Right cardiac atrium (tissue), 5 donors: ENCODE results near the gene ATXN1. TPM values are rescaled to one million over a fixed set of nuclear protein-coding genes. Genes with fewer than 3 reads are reported as not detected.

ENCODE experiments used
- ATAC-seq, 2 donors: fragments of 200-7000 bp; cut with Tn5 transposase; one replicate each; pipeline versions ENCODE4 v1.8.0 to v1.9.1; 2020; ENCODE audit warnings: moderate library complexity in 2 of 2, mild to moderate bottlenecking in 1 of 2
- DNase-seq, 3 donors: peaks; one replicate each; pipeline ENCODE4 v3.0.0-alpha.2; 2020
- H3K27ac ChIP-seq: one replicate; pipeline ENCODE4 v1.5.1; 2013; ENCODE audit warnings: mild to moderate bottlenecking, low read length, control low read depth, moderate library complexity
- H3K27me3 ChIP-seq: one replicate; pipeline ENCODE4 v1.6.1; 2013; ENCODE audit not compliant: control insufficient read depth, insufficient read depth
- H3K4me1 ChIP-seq: one replicate; pipeline ENCODE4 v1.6.1; 2013; ENCODE audit warnings: low read length; ENCODE audit not compliant: control insufficient read depth, insufficient read depth
- H3K4me3 ChIP-seq: one replicate; pipeline ENCODE4 v1.5.1; 2013; ENCODE audit warnings: low read length, control low read depth
- H3K9me3 ChIP-seq: one replicate; pipeline ENCODE4 v1.6.1; 2013; ENCODE audit warnings: low read length; ENCODE audit not compliant: control insufficient read depth
- WGBS: extraction: QIAGEN DNeasy Blood & Tissue Kit; methylation state at CpG from one replicate; pipeline ENCODE4 v1.1.7; 2013; 5-methylcytosine and 5-hydroxymethylcytosine counted together
- intact Hi-C, 4 donors: fragments of 100-400 bp; cut with DNase I; formaldehyde crosslinking; loops; one replicate each; pipeline versions ENCODE4 v1.11.0 to v1.14.0; 2022 to 2023
- polyA plus RNA-seq: library from polyadenylated mRNA; stranded (reverse); fragments of 200-250 nt; gene quantifications from one replicate; pipeline ENCODE4 v1.2.3, GENCODE V29; 2013
- total RNA-seq, 4 donors: library from RNA; stranded (reverse); fragmentation: NEBNext Ultra II Directional; extraction: Animal tissue kit (Norgen Biotek cat#: 25700); gene quantifications; one replicate each; pipeline ENCODE4 v1.2.1, GENCODE V29; 2021
- donor health status: healthy with polysubstance abuse.
- donor health status: DM: no; HTN: yes; CAD: no.
- donor health status: DM: no; HTN: no; CAD: no.
- donor health status: DM: no; HTN: yes; CAD: no; lungs with severe emphysema.
- donor health status: DM: yes; HTN: yes; CAD: no.

Gene ATXN1
- total and polyA plus RNA-seq, 5 donors = 11.8 to 50.7 (median 47.6) TPM

DNA sequence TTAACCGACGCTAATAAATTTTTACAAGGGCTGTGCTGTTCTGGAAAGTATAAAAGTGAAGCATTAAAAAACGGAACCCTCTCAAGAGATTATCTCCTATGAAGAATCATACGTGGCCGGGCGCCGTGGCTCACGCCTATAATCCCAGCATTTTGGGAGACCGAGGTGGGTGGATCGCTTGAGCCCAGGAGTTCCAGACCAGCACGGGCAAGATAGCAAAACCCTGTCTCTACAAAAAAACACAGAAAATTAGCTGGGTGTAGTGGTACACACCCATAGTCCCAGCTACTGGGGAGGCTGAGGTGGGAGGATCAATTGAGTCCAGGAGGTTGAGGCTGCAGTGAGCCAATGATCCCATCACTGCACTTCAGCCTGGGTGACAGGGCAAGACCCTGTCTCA, 439.4 kb downstream of the ATXN1 start:
- no peak for DNase-seq
- H3K9me3 ChIP-seq = no peaks in the 10 kb centered on the region
- H3K27ac ChIP-seq = peak overlapping the region; percentile 95
- intact Hi-C loops = no loop called here
- WGBS = 94% methylated on average over 11 of the region's 11 CpGs
- H3K27me3 ChIP-seq = no peaks in the 10 kb centered on the region
- H3K4me1 ChIP-seq = peaks cover 10% of the 10 kb centered on the region
- no peak for ATAC-seq
- no peak overlapping the region for H3K4me3 ChIP-seq

DNA sequence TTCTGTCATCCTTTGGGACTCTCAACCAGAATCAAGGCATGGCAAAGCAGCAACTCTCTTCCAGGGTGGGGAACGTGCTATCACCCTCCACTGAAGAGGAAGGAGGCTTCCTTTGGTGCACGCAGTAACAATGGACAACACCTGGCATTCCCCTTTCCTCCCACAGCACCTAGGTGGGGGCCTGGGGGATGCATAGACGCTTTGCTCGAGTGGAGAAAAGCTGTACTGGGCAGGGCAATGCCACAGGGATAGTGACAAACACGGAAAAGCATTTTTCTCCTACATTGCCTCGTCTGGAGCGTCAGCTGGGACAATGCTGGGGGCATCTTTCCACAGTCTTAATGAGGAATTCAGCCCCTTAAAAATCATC, 439.9 kb downstream of the ATXN1 start:
- no peaks in the 10 kb centered on the region for H3K27me3 ChIP-seq
- no peak for DNase-seq
- peak overlapping the region; percentile 79 for H3K27ac ChIP-seq
- H3K4me1 ChIP-seq = peaks cover 10% of the 10 kb centered on the region
- no peaks in the 10 kb centered on the region for H3K9me3 ChIP-seq
- intact Hi-C loops = no loop called here
- no peak overlapping the region for H3K4me3 ChIP-seq
- WGBS = 78% methylated on average over 7 of the region's 7 CpGs
- ATAC-seq = no peak

DNA sequence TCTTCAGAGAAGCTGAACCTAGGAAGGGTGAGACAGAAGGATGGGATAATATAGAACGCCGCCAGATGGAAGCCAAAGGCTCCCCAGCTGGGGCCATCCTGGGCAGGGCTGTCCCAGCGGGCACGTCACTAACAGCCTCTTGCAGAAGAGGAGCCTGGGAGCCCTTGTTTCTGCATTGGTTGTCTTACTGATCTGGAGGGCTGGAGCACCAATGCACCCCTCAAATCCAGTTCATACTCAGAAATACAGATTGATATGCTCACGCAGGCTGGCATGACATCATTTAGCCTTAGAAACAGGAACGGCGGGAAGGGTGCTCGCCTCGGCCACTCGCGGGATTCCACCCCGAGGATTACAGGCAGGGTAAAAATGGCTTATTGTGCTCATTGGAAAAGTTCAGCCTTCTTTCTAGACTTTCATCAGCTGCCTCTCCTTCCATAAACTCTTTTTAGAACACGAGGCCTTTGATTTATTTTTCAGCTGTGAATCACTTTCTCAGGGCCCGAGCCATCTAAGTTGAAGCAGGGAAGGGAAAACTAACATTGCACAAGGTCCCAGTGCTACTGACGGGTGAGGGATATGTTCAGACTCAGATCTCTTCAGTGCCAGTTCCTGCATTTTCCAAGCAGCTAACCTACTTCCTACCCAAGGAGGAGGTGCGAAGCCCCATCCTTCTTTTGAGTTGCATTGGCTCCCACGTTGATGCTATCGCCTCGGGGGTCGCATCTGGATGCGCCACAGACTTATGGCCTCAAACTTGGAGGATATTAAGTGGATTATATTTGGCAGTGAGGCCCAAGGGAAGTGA, 440.5 kb downstream of the ATXN1 start:
- Histone ChIP-seq H3K27me3 (no peaks in the 10 kb centered on the region), H3K27ac (peak overlapping the region; percentile 79), H3K4me3 (peak overlapping the region; percentile 14), H3K4me1 (peaks cover 10% of the 10 kb centered on the region), H3K9me3 (no peaks in the 10 kb centered on the region)
- DNase-seq = no peak
- intact Hi-C loops = no loop called here
- ATAC-seq = peak; percentile 47 to 60
- 66% methylated on average over 21 of the region's 21 CpGs for WGBS

DNA sequence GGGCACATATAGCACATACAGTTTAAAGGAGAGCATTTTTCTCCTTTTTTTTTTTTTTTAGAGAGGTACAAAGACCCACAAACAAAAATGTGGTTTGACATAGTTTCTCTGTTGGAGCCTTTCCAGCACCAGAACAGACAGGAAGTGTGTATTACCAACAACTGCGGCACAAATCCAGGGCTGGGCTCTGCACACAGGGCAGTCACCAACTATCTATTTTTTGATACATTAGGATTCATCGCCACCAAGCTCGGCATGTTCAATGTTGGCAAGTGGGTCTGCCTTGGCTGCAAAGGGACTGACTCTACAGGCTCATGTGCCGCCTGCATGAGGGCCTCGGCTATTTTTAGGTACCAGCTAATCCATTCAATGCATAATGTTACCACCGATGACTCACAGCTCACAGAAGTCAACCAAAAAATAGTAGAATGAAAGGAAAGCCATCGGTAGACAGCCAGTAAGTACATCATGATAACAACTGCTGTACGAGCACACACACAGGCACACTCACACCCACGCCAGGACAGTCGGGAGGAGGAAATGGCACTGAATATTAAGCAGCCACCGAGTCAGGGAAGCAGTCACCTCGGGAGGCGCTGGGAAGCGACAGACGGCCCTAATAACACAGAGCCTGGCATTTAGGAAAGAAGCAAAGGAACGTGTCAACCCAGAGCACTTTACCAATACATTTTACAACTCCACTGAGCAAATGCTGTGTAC, 441.3 kb downstream of the ATXN1 start:
- peaks cover 10% of the 10 kb centered on the region for H3K4me1 ChIP-seq
- no peaks in the 10 kb centered on the region for H3K9me3 ChIP-seq
- WGBS = 11% methylated on average over 16 of the region's 16 CpGs
- DNase-seq = peak; percentile 59 to 81 (median 78)
- H3K27me3 ChIP-seq = no peaks in the 10 kb centered on the region
- intact Hi-C loops = no loop called here
- peak overlapping the region; percentile 79 for H3K27ac ChIP-seq
- ATAC-seq = peak; percentile 80 to 88
- peak overlapping the region; percentile 14 for H3K4me3 ChIP-seq

DNA sequence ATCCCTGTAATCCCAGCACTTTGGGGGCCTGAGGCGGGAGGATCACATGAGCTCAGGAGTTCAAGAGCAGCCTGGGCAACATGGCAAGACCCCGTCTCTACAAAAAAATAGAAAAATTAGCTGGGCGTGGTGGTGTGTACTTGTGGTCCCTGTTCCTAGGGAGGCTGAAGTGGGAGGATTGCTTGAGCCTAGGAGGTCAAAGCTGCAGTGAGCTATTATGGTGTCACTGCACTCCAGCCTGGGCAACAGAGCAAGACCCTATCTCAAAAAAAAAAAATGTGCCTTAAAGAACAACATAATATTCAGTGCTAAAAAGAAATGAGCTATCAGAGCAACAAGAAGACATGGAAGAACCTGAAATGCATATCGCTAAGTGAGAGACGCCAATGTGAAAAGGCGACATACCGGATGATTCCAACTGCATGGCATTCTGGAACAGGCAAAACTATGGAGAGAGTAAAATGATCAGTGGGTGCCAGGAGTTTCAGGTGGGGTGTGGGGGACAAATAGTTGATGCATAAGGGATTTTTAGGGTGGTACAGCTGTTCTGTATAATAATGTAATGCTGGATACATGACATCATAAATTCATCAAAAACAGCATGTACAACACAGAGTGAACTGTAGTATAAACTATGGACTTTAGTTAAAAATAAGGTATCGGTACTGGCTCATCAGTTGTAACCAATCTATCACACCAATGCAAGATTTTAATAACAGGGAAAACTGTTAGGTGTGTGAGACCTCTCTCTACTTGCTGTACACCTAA, 442.1 kb downstream of the ATXN1 start:
- ATAC-seq (no peak), DNase-seq (no peak)
- Histone ChIP-seq H3K27ac (peak overlapping the region; percentile 61), H3K9me3 (no peaks in the 10 kb centered on the region), H3K4me3 (no peak overlapping the region), H3K4me1 (peaks cover 10% of the 10 kb centered on the region), H3K27me3 (no peaks in the 10 kb centered on the region)
- intact Hi-C loops = no loop called here
- 95% methylated on average over 8 of the region's 8 CpGs for WGBS

DNA sequence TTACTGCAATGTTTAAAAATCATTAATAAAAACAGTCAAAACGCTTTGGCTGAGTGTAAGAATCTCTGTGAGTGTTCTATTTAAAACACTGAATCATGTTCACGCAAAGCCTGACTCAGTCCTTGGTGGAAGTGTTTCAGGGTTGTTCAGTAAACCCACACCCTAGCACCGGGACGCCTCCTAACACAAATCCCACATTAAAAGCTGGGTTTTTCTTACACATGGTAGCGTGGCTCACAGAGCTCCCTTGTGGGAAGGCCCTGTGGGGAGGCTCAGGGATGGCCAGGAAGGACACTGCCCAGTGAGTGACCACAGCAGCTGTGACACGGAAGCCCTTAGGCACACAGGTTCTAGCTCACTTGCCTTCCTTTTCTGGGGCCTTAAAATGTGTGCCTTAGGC, 442.7 kb downstream of the ATXN1 start:
- intact Hi-C loops = no loop called here
- ATAC-seq = no peak
- 73% methylated on average over 6 of the region's 6 CpGs for WGBS
- peak overlapping the region; percentile 61 for H3K27ac ChIP-seq
- no peaks in the 10 kb centered on the region for H3K27me3 ChIP-seq
- no peak overlapping the region for H3K4me3 ChIP-seq
- peaks cover 10% of the 10 kb centered on the region for H3K4me1 ChIP-seq
- no peaks in the 10 kb centered on the region for H3K9me3 ChIP-seq
- no peak for DNase-seq

- intact Hi-C loops = no loop called here
- no peaks in the 10 kb centered on the region for H3K9me3 ChIP-seq
- 36% methylated on average over 7 of the region's 7 CpGs for WGBS
- H3K27me3 ChIP-seq = no peaks in the 10 kb centered on the region
- no peak overlapping the region for H3K4me3 ChIP-seq
- no peak for ATAC-seq
- no peak for DNase-seq
- no peak overlapping the region for H3K27ac ChIP-seq
- H3K4me1 ChIP-seq = peaks cover 10% of the 10 kb centered on the region
These were observed 444.5 kb downstream of the ATXN1 start for GRCh38 chr6:16316741-16317251.

DNA sequence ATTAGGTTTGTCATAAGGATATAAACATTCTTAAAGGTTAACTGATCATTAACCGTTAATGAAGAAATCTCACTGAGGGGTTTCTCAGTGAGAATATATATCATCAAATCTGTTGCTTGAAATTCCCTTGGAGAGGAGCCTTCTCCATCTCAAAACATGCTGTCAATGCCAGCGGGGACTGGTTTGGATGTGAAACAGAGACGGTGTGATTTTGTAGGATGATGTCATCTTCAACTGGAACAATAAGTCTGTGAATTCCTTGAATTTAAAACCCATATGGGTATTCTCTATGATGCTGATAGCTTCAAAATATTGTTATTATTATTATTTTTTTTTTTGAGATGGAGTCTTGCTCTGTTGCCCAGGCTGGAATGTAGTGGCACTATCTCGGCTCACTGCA, 447.0 kb downstream of the ATXN1 start:
- no peak overlapping the region for H3K27ac ChIP-seq
- ATAC-seq = no peak
- intact Hi-C loops = no loop called here
- no peaks in the 10 kb centered on the region for H3K27me3 ChIP-seq
- H3K4me3 ChIP-seq = no peak overlapping the region
- no peak for DNase-seq
- H3K4me1 ChIP-seq = no peaks in the 10 kb centered on the region
- H3K9me3 ChIP-seq = no peaks in the 10 kb centered on the region
- 81% methylated on average over 4 of the region's 4 CpGs for WGBS

- WGBS = 97% methylated on average over 9 of the region's 9 CpGs
- Histone ChIP-seq H3K9me3 (no peaks in the 10 kb centered on the region), H3K4me1 (no peaks in the 10 kb centered on the region), H3K27me3 (no peaks in the 10 kb centered on the region), H3K4me3 (no peak overlapping the region), H3K27ac (no peak overlapping the region)
- ATAC-seq (no peak), DNase-seq (no peak)
- intact Hi-C loops = no loop called here
These were observed 447.5 kb downstream of the ATXN1 start for GRCh38 chr6:16313732-16314131.

- H3K27ac ChIP-seq = no peak overlapping the region
- no peak for ATAC-seq
These were observed 449.5 kb downstream of the ATXN1 start for GRCh38 chr6:16311763-16312162.

DNA sequence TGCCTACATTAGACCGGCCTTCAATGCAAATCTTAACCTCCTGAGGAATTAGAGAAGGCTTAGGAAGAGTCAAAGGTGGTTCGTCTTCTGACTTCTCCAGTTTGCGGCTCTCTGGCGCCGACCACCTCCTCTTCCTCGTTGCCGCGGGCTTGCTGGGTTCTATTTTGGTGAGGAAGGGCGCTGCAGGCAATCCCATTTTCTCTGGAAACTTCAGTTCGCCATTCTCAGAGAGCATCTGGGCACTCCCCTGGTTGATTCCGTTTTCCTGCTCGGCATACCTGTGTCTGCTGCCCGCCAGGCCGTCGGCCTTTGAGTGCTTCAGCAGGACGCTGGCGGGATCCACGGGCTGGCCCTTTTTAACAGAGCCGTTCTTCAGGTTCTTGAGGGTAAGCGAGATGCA, 454.9 kb downstream of the ATXN1 start:
- WGBS = 89% methylated on average over 20 of the region's 20 CpGs
- Histone ChIP-seq H3K9me3 (no peaks in the 10 kb centered on the region), H3K27ac (no peak overlapping the region), H3K27me3 (no peaks in the 10 kb centered on the region), H3K4me1 (no peaks in the 10 kb centered on the region), H3K4me3 (no peak overlapping the region)
- intact Hi-C loops = no loop called here
- DNase-seq (no peak), ATAC-seq (no peak)

More at GRCh38 chr6:16311763-16312162, 449.5 kb downstream of the ATXN1 start:
- intact Hi-C loops = no loop called here
- Histone ChIP-seq H3K4me1 (no peaks in the 10 kb centered on the region), H3K27me3 (no peaks in the 10 kb centered on the region), H3K4me3 (no peak overlapping the region), H3K9me3 (no peaks in the 10 kb centered on the region)
- 93% methylated on average over 6 of the region's 6 CpGs for WGBS
- no peak for DNase-seq
